HG03103 (cell line): ENCODE measurements around the gene CCT6A.
"Not testable (repeated sequence)": the region's sequence is repeated elsewhere in the genome, so short reads cannot be mapped to it uniquely, and the experiment has no call there.

Experiments used
- ATAC-seq: cut with Tn5 transposase; IDR thresholded peaks from one replicate; pipeline ENCODE4 v1.9.1; 2021; ENCODE audit warnings: low read depth; ENCODE audit not compliant: unreplicated experiment

Gene CCT6A

GRCh38 chr7:56051339-56052191 lies at the start of gene CCT6A, which contains the start of gene PSPH:
Gene CCT6A (plus strand): TSS chr7:56051765. CDS start chr7:56051849, 84 bp downstream.
Gene PSPH (minus strand): TSS chr7:56051444. CDS start chr7:56021212, 30,232 bp downstream.
- peak; percentile 89 for ATAC-seq

DNA sequence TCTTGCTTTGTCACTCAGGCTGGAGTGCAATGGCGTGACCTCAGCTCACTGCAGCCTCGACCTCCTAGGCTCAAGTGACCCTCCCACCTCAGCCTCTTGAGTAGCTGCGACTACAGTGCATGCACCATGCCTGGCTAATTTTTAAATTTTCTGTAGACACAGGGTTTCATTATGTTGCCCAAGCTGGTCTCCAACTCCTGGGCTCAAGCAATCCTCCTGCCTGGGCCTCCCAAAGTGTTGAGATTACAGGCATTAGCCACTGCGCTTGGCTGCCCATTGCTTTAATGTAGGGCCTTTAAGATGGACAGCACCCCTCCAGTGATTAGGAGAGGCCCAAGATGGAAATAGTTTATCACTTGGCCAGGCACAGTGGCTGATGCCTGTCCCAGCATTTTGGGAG lies 47.8 kb upstream of the CCT6A start:
- ATAC-seq = no peak

- ATAC-seq = no peak
These were observed 44.4 kb upstream of the CCT6A start for GRCh38 chr7:56007167-56007652.

DNA sequence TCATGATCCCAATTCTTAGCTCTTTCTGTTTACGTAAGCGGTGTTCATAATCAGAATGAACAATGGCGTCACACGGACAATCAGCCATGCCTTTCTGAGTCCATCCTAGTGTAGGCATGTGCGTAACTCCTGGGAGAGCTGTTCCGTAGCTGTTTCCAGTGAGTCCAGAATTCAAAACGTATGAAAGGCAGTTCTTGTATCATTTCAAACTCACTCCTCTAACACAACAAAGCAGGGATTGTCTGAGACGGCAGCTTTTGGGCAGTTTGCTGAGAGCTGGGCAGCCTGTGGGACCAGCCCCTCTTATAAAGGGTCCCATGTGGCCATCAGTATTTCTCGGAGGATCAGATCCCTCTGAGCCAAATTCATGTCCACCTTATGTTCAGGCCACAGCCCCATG lies 43.7 kb upstream of the CCT6A start:
- ATAC-seq = no peak

- ATAC-seq = no peak
These were observed 41.9 kb upstream of the CCT6A start for GRCh38 chr7:56009695-56010094.

- not testable (repeated sequence) for ATAC-seq
These were observed 34.5 kb upstream of the CCT6A start for GRCh38 chr7:56017015-56017414.

DNA sequence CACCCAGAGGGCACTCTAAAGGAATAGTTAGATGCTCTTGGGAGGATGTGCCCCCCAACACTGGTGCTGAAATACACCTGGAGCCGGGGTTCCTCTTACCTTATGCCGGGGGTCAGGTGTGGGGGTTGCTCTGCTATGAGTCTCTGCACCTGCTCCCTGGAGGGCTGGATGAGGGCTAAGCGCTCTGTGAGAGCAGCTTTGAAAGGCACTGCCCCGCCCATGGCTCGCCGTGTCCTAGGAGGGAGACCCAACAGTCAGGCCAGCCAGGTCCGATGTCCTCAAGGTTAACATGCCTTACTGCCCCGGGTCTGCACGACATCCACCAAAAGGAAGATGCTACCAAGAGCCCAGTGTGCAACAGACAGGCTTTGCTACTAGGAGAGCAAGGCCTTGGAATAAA lies 32.1 kb upstream of the CCT6A start:
- ATAC-seq = no peak

DNA sequence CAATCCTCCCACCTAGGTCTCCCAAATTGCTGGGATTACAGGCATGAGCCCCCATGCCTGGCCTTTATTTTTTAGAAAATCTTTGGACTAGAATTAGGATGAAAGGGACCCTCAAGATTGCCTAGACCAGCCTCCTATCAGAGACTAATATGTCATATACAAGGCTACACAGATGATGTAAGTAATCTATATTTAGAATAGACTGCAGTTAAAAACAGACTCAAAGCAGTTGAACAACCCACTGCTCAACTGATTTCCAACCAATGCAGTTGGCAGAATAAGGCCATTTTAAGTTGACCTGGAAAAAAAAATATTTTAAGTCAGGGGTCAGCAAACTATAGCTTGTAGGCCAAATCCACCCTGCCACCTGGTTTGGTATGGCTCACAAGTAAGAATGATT lies 28.1 kb upstream of the CCT6A start:
- ATAC-seq = no peak

DNA sequence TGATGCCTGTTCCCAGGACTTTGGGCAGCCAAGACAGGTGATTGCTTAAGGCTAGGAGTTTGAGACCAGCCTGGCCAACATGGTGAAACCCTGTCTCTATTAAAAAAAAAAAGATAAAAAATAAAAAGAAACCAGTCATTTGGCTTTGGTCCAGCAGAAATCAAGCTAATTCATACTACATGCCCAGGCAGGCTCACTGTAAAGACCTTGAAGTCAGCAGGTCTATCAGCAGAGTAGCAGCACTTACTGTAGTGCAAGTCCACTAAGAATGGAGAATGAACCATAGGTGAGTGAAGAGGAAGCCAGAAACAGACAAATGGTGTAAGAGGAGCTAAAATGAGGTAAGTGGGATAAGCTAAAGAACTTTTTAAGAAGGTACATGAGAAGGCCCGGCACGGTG lies 25.0 kb upstream of the CCT6A start:
- ATAC-seq = no peak

GRCh38 chr7:56028942-56029630 lies 22.5 kb upstream of the CCT6A start:
- ATAC-seq = no peak

DNA sequence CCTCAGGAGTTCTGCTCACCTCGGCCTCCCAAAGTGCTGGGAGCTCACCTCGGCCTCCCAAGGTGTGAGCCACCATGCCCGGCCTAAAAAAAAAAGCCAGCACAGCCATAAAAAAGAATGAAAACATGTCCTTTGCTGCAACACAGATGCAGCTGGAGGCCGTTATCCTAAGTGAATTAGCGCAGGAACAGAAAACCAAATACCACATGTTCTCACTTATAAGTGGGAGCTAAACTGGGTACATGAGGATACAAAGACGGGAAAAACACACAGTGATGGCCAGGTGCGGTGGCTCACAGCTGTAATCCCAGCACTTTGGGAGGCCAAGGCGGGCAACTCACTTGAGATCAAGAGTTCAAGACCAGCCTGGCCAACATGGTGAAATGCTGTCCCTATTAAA lies 21.2 kb upstream of the CCT6A start:
- no peak for ATAC-seq

DNA sequence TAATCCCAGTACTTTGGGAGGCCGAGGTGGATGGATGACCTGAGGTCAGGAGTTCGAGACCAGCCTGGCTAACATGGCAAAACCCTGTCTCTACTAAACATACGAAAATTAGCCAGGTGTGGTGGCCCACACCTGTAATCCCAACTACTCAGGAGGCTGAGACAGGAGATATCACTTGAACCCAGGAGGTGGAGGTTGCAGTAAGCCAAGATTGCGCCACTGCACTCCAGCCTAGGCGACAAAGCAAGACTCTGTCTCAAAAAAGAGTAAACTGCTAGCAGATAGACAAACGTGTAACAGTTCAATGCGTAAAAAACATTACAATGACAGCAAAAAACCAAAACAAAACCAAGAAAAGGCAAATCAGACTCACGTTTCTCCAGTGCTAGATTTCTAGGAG lies 20.0 kb upstream of the CCT6A start:
- not testable (repeated sequence) for ATAC-seq

- ATAC-seq = not testable (repeated sequence)
These were observed 19.0 kb upstream of the CCT6A start for GRCh38 chr7:56032578-56032977.

DNA sequence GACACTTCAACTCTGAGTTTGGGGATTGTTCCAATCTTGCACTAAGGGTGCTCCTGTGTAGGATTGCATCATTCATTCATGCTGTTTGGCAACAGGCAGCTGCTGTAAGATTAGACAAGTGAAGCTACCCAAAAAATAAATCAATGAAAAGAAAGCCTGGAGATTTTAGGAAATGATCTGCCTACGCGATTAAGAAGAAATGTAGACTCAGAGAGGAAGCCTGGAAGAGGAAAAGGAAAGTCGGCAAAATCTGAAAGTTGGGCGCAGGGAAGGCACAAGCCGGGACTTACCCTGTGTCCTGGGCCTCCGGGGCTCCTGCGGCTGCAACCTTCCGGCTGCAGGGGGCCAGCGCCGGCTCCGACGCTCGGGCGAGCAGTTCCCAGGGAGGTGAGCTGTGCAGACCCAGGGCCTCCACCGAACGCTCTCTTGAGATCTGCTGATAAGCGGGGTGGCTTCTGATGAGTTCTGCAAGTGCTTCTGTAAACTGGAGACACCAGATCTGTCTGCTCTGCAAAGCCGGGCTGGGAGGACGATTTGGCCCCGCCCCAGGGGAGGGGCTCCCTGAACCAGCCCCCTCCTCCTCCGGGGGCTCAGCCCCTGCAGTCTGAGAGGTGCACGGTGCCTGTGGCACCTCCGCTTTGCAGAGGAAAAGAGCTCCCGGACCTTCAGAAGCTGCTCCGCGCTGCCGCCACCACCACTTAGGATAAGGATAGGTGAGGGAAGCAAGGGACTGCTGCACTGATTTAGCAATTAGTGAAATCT lies 17.7 kb upstream of the CCT6A start:
- ATAC-seq = peak; percentile 95

DNA sequence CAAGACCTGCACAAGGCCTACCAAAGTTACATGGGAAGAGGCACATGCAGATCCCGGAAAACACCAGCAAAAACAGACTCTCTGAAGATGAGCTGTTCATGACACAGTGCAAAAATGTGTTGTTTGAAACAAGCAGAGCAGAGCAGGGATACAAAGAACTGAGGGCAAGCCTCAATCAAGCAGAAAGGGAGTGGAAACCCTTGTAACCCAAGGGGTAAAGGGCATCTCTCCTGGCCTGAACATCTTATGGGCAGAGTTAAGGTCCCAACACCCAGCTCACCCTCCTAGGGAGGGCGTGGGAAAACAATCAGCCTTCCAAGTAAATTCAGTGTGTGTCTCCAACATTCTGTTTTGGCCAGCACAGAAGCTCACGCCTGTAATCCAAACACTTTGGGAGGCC lies 10.8 kb upstream of the CCT6A start:
- no peak for ATAC-seq

GRCh38 chr7:56045758-56046157 lies 5.8 kb upstream of the CCT6A start:
- not testable (repeated sequence) for ATAC-seq

DNA sequence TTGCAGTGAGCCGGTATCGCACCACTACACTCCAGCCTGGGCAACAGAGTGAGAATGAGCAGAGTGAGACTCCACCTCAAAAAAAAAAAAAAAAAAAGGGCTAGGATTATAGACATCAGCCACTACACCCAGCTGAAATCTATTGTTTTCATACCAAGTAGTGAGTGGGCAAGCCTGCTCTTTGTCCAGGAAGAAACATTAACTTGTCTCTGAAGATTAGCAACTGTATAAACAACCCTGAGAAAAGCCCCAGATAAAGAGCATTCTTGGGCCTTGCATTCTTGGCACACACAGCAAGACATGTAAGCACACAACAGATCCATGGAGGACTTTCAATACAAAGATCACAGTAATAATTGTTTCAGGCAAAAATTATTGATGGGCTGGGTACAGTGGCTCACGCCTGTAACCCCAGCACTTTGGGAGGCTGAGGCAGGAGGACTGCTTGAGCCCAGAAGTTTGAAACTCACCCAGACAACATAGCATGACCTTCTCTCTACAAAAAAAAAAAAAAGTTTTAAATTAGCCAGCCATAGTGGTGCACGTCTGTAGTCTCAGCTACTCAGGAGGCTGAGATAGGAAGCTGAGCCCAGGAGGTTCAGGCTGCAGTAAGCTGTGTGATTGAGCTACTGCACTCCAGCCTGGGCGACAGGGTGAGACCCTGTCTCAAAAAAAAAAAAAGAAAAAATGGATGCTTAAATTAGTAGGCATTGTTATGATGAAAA lies 4.7 kb upstream of the CCT6A start:
- no peak for ATAC-seq

DNA sequence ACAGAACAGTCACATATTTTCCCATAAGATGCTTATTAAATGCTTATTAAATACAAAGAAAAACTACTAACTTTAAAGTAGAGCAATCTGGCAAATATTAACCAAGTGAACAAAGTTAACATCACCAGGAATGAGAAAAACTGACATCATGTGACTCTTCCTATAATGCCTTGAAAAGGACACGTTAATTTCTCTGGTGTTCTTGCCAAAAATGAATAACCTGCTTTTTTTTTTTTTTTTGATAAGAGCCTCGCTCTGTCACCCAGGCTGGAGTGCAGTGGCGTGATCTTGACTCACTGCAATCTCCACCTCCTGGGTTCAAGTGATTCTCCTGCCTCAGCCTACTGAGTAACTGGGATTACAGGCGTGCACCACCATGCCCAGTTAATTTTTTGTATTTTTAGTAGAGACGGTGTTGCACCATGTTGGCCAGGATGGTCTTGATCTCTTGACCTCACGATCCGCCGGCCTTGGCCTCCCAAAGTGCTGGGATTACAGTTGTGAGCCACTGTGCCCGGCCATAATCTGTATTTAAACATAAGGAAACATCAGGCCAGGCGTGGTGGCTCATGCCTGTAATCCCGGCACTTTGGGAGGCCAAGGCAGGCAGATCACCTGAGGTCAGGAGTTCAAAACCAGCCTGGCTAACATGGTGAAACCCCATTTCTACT lies 4.0 kb upstream of the CCT6A start:
- ATAC-seq = not testable (repeated sequence)

DNA sequence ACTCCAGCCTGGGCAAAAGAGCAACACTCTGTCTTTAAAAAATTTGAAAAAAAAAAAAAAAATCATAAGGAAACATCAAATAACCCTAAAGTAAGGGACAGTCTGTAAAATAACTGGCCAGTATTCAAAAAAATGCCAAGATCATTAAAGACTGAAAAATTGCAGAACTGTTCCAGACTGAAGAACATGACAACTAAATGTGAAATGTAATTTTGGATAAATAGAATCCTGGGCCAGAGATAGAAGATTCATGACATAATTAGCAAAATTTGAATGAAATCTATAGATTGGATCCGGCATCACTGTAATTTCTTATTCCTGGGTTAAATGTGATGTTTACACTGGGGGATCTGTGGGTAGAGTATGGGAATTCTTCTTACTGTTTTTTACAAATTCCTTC lies 3.3 kb upstream of the CCT6A start:
- no peak for ATAC-seq

- not testable (repeated sequence) for ATAC-seq
These were observed 2.8 kb upstream of the CCT6A start for GRCh38 chr7:56048763-56049162.
